HUES48 (cell line): ENCODE measurements around the gene MKNK2.
"Not testable (repeated sequence)": the region's sequence is repeated elsewhere in the genome, so short reads cannot be mapped to it uniquely, and the experiment has no call there.

Source experiments
- H3K27ac ChIP-seq: one replicate; pipeline ENCODE4 v1.7.0; 2013; ENCODE audit warnings: low read depth, low read length, inconsistent platforms
- H3K27me3 ChIP-seq: 2 replicates; pipeline ENCODE4 v1.6.1; 2013; ENCODE audit warnings: mild to moderate bottlenecking, low read length; ENCODE audit not compliant: control insufficient read depth, insufficient read depth
- H3K36me3 ChIP-seq: 2 replicates; pipeline ENCODE4 v1.6.1; 2013; ENCODE audit warnings: low read length; ENCODE audit not compliant: control insufficient read depth, insufficient read depth
- H3K4me1 ChIP-seq: 2 replicates; pipeline ENCODE4 v1.6.1; 2013; ENCODE audit warnings: mild to moderate bottlenecking, low read length; ENCODE audit not compliant: control insufficient read depth, insufficient read depth
- H3K4me3 ChIP-seq: 2 replicates; pipeline ENCODE4 v1.5.1; 2013; ENCODE audit warnings: mild to moderate bottlenecking, low read depth, low read length
- H3K9ac ChIP-seq: 2 replicates; pipeline ENCODE4 v1.6.1; 2013; ENCODE audit warnings: mild to moderate bottlenecking, low read depth, low read length, moderate library complexity
- H3K9me3 ChIP-seq: 2 replicates; pipeline ENCODE4 v1.6.1; 2013; ENCODE audit warnings: low read length; ENCODE audit not compliant: control insufficient read depth, insufficient read depth

The MKNK2 gene

GRCh38 chr19:1991018-1991913 is 59.8 kb downstream of the MKNK2 start:
- no peak overlapping the region for H3K4me3 ChIP-seq
- H3K9me3 ChIP-seq, result no peaks in the 10 kb centered on the region
- no peaks in the 10 kb centered on the region for H3K27me3 ChIP-seq
- H3K36me3 ChIP-seq, result peaks cover 50% of the 10 kb centered on the region
- H3K9ac ChIP-seq, result no peak overlapping the region
- H3K4me1 ChIP-seq, result no peaks in the 10 kb centered on the region
- no peak overlapping the region for H3K27ac ChIP-seq

GRCh38 chr19:1990230-1991017 is 60.6 kb downstream of the MKNK2 start:
- Histone ChIP-seq H3K4me1 (no peaks in the 10 kb centered on the region), H3K27ac (no peak overlapping the region), H3K9ac (no peak overlapping the region)

GRCh38 chr19:1989513-1990229 is 61.4 kb downstream of the MKNK2 start:
- peaks cover 58% of the 10 kb centered on the region for H3K36me3 ChIP-seq
- no peaks in the 10 kb centered on the region for H3K9me3 ChIP-seq

More at GRCh38 chr19:1990230-1991017, 60.6 kb downstream of the MKNK2 start:
- Histone ChIP-seq H3K4me3 (no peak overlapping the region), H3K9me3 (no peaks in the 10 kb centered on the region), H3K27me3 (no peaks in the 10 kb centered on the region), H3K36me3 (peaks cover 52% of the 10 kb centered on the region)

GRCh38 chr19:1988464-1988863 is 62.6 kb downstream of the MKNK2 start:
- peaks cover 58% of the 10 kb centered on the region for H3K36me3 ChIP-seq
- not testable (repeated sequence) for H3K9me3 ChIP-seq, H3K4me3 ChIP-seq, H3K9ac ChIP-seq, H3K27me3 ChIP-seq, H3K4me1 ChIP-seq, H3K27ac ChIP-seq

More at GRCh38 chr19:1989513-1990229, 61.4 kb downstream of the MKNK2 start:
- Histone ChIP-seq H3K27me3 (no peaks in the 10 kb centered on the region), H3K27ac (no peak overlapping the region), H3K4me1 (no peaks in the 10 kb centered on the region), H3K4me3 (no peak overlapping the region), H3K9ac (no peak overlapping the region)
